Fibroblast of lung (primary cell): ENCODE data around the gene PRUNE2.

ENCODE experiments used
- CTCF ChIP-seq, 2 donors: IDR thresholded peaks in 1 of 2; conservative IDR thresholded peaks in 1 of 2; 1 replicate in 1 of 2; 2 replicates in 1 of 2; pipeline ENCODE4 v1.5.1; 2011 to 2012; ENCODE audit warnings: low read length in 2 of 2, control low read depth in 1 of 2, inconsistent platforms in 1 of 2, low read depth in 1 of 2, mild to moderate bottlenecking in 1 of 2
- EZH2 ChIP-seq: IDR thresholded peaks from 2 replicates; pipeline ENCODE4 v1.5.1; 2012; ENCODE audit warnings: low read length, control low read depth, mild to moderate bottlenecking; ENCODE audit errors: missing control alignments

GRCh38 chr9:76626980-76627379 is 278.9 kb downstream of the PRUNE2 start:
- no peak for TF ChIP-seq CTCF (conservative IDR thresholded peaks at IDR 0.05 in 1 of 2, IDR thresholded peaks at IDR 0.05 in 1 of 2; ENCODE audit: low read depth in 1 of 2, low read length in 2 of 2)
- no peak for TF ChIP-seq EZH2
